DMS153 (cell line): ENCODE measurements around the gene MAPK7.

Experiments
- DNase-seq: peaks from one replicate; lab custom pipeline; 2025; lab: John Stamatoyannopoulos, UW

The MAPK7 gene

GRCh38 chr17:19418251-19418992 is 40.1 kb downstream of the MAPK7 start:
- DNase-seq, result no peak

- no peak for DNase-seq
Observed at GRCh38 chr17:19421219-19421618, 42.9 kb downstream of the MAPK7 start.

GRCh38 chr17:19421926-19422325 is 43.6 kb downstream of the MAPK7 start:
- DNase-seq, result no peak

- no peak for DNase-seq
Observed at GRCh38 chr17:19424934-19425868, 46.9 kb downstream of the MAPK7 start.

GRCh38 chr17:19426631-19427030 is 48.3 kb downstream of the MAPK7 start:
- DNase-seq, result no peak

GRCh38 chr17:19431691-19432090 is 53.4 kb downstream of the MAPK7 start:
- no peak for DNase-seq
